Thyroid gland (tissue), 4 donors: ENCODE data around the gene SGIP1. TPM values are rescaled to one million over a fixed set of nuclear protein-coding genes. Genes with fewer than 3 reads are reported as not detected.
"Not testable (repeated sequence)": the region's sequence is repeated elsewhere in the genome, so short reads cannot be mapped to it uniquely, and the experiment has no call there.

Experiments used
- DNase-seq, 2 donors: peaks; one replicate each; pipeline ENCODE4 v3.0.0-alpha.2; 2019
- H3K27ac ChIP-seq, 3 donors: fragments of 200-600 bp; sonication (generic); 1 replicate in 2 of 3; 2 replicates in 1 of 3; pipeline ENCODE4 v1.5.1; 2016 to 2019; ENCODE audit warnings: mild to moderate bottlenecking in 1 of 3, moderate library complexity in 1 of 3
- H3K27me3 ChIP-seq: fragments of 200-600 bp; sonication (generic); one replicate; pipeline ENCODE4 v1.5.1; 2019
- H3K36me3 ChIP-seq, 2 donors: fragments of 200-600 bp; sonication (generic); one replicate each; pipeline ENCODE4 v1.5.1; 2016 to 2019
- H3K4me1 ChIP-seq, 2 donors: fragments of 200-600 bp; sonication (generic); one replicate each; pipeline ENCODE4 v1.5.1; 2017 to 2019
- H3K4me3 ChIP-seq, 3 donors: fragments of 200-600 bp; sonication (generic); replicated peaks in 1 of 3; 1 replicate in 2 of 3; 2 replicates in 1 of 3; pipeline ENCODE4 v1.5.1; 2016; ENCODE audit warnings: mild to moderate bottlenecking in 1 of 3
- H3K9me3 ChIP-seq: fragments of 200-600 bp; sonication (generic); one replicate; pipeline ENCODE4 v1.5.1; 2017
- POLR2A ChIP-seq, 2 donors: fragments of 450-650 bp; IDR thresholded peaks; one replicate each; pipeline ENCODE4 v1.6.1; 2017; ENCODE audit warnings: antibody characterized with exemption in 2 of 2, mild to moderate bottlenecking in 2 of 2, moderate library complexity in 1 of 2
- WGBS, 2 donors: methylation state at CpG; one replicate each; pipeline ENCODE4 v1.1.5; 2017; 5-methylcytosine and 5-hydroxymethylcytosine counted together
- intact Hi-C: fragments of 100-400 bp; cut with DNase I; formaldehyde crosslinking; loops from one replicate; pipeline ENCODE4 v1.15.1; 2023
- total RNA-seq, 4 donors: library from RNA; depleted of rRNA; stranded (reverse); fragments of >200 nt; gene quantifications; one replicate each; pipeline ENCODE4 v1.2.3, GENCODE V29; 2016
- TF ChIP-seq, protein P1 (sequence below), 6 experiments: fragments of 200-600 bp in 3 of 6; fragments of 450-650 bp in 3 of 6; sonication (generic) in 3 of 6; IDR thresholded peaks; one replicate each; pipeline ENCODE4 v1.5.1; 2016 to 2019; ENCODE audit warnings: antibody characterized with exemption in 6 of 6, mild to moderate bottlenecking in 2 of 6, inconsistent platforms in 1 of 6, moderate library complexity in 1 of 6

SGIP1 gene
- total RNA-seq, 4 donors from 2014 or later = 18.7 to 25.6 (median 22.4) TPM

DNA sequence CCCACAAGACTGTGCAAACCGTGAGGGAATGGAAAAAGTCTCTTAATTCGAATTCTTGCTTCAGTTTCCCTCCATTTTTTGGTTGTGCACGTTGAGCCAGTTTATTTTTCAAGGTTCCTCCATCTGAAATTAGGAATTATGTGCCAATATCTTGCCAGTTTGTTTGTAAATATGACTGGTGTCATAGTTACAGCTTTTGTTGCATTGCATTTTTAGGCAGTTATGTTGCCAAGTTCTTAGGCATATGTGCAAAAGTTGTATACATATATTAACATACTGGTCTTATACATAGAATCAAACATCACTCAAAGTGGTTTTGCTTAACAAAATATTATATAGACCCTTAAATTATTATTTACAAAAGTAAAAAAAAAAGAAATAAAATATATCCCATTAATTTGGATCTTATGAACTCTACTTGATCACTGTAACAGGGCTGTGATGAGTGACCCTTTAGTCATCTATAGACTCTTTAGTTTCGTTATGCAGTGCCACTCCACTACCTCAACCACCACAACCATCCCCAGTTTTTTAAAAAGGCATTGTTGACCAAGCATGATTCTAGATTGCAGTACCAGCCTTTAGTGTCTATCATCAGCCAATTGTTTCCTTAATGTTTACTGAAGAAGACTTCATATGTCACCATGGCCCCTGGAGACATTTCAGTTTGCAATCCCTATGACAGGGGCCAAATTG lies 197.4 kb downstream of the SGIP1 start:
- TF ChIP-seq POLR2A (IDR thresholded peaks at IDR 0.05) = no peak
- TF ChIP-seq, protein P1, sequence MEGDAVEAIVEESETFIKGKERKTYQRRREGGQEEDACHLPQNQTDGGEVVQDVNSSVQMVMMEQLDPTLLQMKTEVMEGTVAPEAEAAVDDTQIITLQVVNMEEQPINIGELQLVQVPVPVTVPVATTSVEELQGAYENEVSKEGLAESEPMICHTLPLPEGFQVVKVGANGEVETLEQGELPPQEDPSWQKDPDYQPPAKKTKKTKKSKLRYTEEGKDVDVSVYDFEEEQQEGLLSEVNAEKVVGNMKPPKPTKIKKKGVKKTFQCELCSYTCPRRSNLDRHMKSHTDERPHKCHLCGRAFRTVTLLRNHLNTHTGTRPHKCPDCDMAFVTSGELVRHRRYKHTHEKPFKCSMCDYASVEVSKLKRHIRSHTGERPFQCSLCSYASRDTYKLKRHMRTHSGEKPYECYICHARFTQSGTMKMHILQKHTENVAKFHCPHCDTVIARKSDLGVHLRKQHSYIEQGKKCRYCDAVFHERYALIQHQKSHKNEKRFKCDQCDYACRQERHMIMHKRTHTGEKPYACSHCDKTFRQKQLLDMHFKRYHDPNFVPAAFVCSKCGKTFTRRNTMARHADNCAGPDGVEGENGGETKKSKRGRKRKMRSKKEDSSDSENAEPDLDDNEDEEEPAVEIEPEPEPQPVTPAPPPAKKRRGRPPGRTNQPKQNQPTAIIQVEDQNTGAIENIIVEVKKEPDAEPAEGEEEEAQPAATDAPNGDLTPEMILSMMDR (IDR thresholded peaks at IDR 0.05) = no peak
- intact Hi-C loops = no loop called here

DNA sequence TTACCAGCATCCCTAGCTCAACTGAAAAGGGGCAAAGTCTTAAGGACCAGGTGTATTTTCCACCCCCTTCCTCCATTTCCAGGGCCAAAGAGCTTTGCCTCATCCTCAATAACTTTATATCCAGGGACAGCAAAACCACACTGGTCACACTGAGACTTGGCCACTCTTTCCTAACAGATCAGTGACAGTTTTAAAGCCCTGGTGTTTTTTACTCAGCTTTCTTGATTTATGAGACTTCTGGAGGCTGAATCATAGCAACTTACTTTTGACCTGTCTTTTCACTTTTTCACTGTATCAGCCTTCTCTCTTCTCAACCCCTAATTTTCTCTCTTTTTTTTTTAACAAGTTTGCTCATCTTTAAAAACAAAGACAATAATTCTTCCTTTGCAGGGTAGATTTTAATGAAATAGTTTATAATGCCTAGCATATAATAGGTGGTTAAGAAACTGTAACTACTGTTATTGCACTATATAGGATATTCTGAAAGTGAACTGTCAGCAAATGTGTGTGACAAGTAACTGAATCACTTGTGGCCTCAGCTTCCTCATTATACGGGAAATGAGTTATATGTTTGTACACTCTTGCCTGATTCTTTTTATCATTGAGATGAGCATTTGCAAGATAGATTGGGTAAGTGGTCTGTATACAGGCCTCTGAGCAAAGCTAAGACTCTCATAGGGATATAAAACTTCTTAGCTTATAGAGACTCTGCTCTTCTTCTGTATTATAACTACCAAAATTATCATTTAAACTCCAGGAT lies 198.6 kb downstream of the SGIP1 start:
- intact Hi-C loops = no loop called here
- H3K4me1 ChIP-seq = no peaks in the 10 kb centered on the region
- no peaks in the 10 kb centered on the region for H3K36me3 ChIP-seq
- no peaks in the 10 kb centered on the region for H3K27me3 ChIP-seq
- WGBS, 2 donors = 0 to 66% methylated on average over 1 of the region's 1 CpG
- no peak overlapping the region for H3K27ac ChIP-seq
- H3K4me3 ChIP-seq = no peak overlapping the region
- H3K9me3 ChIP-seq = no peaks in the 10 kb centered on the region
- TF ChIP-seq, protein P1 (IDR thresholded peaks at IDR 0.05) = no peak
- no peak for TF ChIP-seq POLR2A (IDR thresholded peaks at IDR 0.05)
- DNase-seq = no peak

More for the DNA sequence above, 197.4 kb downstream of the SGIP1 start:
- Histone ChIP-seq H3K27ac (no peak overlapping the region), H3K4me3 (no peak overlapping the region), H3K9me3 (no peaks in the 10 kb centered on the region), H3K36me3 (no peaks in the 10 kb centered on the region), H3K27me3 (no peaks in the 10 kb centered on the region), H3K4me1 (no peaks in the 10 kb centered on the region)
- DNase-seq = no peak
- WGBS, 2 donors = 76 to 78% methylated on average over 4 of the region's 4 CpGs

DNA sequence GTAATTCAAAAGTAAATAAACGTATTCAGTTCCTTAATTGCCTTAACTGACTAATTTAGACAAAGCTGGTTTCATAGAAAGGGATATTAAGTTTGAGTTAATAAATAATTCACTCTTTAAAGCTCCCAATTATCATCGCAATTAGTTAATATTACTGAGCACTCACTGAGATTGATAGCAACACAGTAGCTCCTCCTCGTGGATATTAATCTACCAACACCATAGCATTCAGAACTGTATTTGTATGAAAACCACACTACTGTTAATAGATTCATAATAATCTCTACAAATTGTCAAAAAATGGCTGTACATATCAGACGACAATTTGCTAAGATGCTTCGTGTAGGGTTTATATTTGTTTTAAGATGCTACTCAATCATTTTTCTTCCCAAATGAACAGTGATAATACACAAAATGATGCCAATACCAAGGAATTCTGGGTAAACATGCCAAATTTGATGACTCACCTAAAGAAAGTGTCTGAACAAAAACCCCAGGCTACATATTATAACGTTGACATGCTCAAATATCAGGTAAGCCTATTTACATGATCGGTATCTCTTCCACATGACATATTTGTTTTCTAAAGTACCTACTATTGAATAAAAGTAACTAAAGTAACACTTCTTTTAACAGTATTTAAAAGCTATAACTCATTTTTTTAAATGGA lies 199.5 kb downstream of the SGIP1 start:
- DNase-seq = no peak
- Histone ChIP-seq H3K4me3 (no peak overlapping the region), H3K36me3 (no peaks in the 10 kb centered on the region), H3K4me1 (no peaks in the 10 kb centered on the region), H3K27me3 (no peaks in the 10 kb centered on the region), H3K27ac (no peak overlapping the region), H3K9me3 (no peaks in the 10 kb centered on the region)
- intact Hi-C loops = no loop called here
- TF ChIP-seq, protein P1 (IDR thresholded peaks at IDR 0.05) = no peak
- no peak for TF ChIP-seq POLR2A (IDR thresholded peaks at IDR 0.05)
- 82 to 86% methylated on average over 7 of the region's 7 CpGs for WGBS, 2 donors

DNA sequence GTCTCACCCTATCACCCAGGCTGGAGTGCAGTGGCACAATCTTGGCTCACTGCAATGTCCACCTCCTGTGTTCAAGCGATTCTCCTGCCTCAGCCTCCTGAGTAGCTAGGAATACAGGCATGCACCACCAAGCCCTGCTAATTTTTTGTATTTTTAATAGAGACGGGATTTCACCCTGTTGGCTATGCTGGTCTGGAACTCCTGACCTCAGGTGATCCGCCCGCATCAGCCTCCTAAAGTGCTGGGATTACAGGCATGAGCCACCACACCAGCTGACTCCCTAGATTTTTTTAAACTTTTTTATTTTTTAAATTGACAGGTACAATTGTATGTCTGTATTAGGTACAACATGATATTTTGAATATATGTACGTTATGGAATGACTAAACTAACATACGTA lies 200.6 kb downstream of the SGIP1 start:
- DNase-seq, intact Hi-C loops, H3K27me3 ChIP-seq, H3K4me3 ChIP-seq, H3K27ac ChIP-seq, H3K4me1 ChIP-seq, H3K36me3 ChIP-seq, H3K9me3 ChIP-seq: not testable (repeated sequence)
- WGBS, 2 donors = 80 to 81% methylated on average over 6 of the region's 6 CpGs

DNA sequence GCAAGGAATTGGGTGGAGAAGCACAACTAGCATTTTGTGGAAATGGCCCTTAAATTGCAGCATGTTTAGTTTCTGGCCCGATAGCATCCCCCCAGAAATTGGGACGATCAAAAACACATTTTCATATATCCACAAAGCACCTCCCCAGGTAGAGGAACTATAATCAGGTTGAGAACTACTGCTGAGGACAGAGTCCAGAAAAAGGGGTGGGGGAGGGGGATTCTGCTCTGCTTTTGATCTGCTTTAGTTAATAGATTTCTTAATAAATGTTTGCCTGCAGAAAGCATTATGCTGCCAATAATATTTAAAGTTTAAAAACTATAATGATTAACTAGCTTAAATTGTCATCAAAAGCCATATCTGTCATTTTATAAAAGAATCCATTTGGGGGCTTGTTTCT lies 203.9 kb downstream of the SGIP1 start:
- DNase-seq = no peak
- Histone ChIP-seq H3K4me1 (no peaks in the 10 kb centered on the region), H3K4me3 (no peak overlapping the region), H3K9me3 (no peaks in the 10 kb centered on the region), H3K36me3 (no peaks in the 10 kb centered on the region), H3K27ac (no peak overlapping the region), H3K27me3 (no peaks in the 10 kb centered on the region)
- 95 to 100% methylated on average over 2 of the region's 2 CpGs for WGBS, 2 donors
- TF ChIP-seq, protein P1 (IDR thresholded peaks at IDR 0.05) = no peak
- TF ChIP-seq POLR2A (IDR thresholded peaks at IDR 0.05) = no peak
- intact Hi-C loops = no loop called here
